Stimulated activated CD4-positive, alpha-beta T cell treated with anti-CD3 and anti-CD28 coated beads, TNF-alpha, amount 100 ng/mL, for 1 hour (primary cell): ENCODE data around the gene PLEKHB2.
"Not testable (repeated sequence)": the region's sequence is repeated elsewhere in the genome, so short reads cannot be mapped to it uniquely, and the experiment has no call there.

Experiments
- DNase-seq, 3 donors: peaks; one replicate each; pipeline ENCODE4 v3.0.0-alpha.2; 2020; ENCODE audit warnings: low read depth in 3 of 3, low spot score in 1 of 3

The PLEKHB2 gene

DNA sequence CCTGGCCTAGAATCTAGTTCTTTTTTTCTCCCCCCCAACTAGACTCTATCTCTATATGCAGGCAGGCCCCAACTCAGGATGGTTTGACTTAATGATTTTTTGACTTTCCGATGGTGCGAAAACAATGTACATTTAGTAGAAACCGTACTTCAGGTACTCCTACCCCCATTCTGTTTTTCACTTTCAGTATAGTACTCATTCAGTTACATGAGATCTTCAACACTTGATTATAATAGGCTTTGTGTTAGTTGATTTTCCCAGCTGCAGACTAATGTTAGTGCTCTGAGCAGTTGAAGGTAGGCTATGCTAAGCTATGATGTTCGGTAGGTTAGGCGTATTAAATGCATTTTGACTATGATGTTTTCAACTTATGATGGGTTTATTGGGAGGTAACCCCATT is 37.7 kb downstream of the PLEKHB2 start:
- DNase-seq, result no peak

DNA sequence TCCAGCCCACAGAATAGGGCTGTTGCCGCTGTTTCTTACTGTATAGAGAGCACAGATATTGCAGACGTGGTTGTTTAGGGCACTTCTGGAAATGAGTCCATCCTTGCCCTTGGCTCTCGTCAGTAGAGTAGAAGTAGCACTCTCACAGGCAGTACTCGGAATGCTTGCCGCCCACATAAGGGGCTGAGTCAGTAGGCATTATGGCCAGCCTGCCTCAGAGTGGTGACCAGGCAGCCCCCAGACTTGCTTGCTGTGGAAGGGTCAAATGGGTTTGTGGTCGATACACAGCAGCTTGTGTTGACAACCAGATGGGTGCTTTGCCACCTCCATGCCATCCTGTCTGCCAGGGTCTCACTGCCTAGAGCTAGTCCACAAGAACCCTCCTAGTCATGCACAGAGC is 38.7 kb downstream of the PLEKHB2 start:
- DNase-seq, result no peak

DNA sequence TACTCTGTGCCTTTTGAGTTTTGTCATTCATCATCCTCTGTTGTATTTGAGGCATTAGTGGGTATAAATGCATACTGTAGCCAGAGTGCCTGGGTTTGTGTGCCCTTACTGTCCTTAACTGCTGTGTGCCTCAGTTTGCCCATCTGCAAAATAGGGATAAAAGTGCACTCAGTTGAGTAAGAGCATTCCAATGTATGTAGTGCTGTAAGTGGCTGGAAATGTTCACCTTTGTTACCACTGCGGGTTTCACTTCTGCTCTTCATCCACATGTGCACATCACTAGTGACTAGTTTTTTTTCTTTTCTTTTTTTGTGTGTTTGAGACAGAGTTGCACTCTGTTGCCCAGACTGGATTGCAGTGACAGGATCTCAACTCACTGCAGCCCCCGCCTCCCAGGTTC is 39.9 kb downstream of the PLEKHB2 start:
- DNase-seq, result no peak

DNA sequence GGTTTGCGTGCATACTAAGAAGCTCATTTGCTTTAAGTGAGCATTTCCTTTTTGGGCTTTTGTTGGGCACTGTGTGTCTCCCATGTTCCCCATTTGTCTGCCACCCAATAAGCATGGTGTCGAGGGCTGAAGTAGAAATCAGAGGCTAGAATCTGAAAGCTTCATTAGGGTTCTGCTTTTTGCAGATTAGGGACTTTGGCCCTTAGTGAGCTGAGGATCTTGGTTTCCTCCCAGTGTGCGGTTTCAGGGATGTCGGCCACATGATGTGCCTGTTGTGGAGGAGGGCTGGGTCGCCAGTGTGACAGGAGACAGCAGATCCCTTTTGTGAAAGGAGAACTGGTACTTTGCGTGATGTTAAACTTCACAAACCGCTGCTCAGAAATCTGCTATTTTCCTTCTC is 41.1 kb downstream of the PLEKHB2 start:
- DNase-seq, result no peak

DNA sequence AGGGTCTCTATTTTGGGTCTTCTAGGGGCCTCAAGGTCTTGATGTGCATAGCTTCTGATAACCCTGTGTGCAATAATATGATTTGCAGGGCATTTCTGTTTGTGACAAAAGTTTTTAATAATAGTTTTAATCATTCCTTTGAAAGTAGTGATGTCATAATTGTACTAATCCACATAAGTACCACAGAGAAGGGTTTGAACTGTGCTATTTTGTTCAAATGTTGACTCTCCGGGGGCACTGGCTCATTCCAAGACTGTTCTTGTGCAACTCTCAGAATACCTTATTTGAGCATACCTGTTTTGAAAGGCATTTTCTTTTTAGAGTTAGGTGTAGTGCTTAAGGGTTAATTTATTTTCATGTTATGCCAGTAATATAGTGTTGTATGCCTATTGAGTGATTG is 41.6 kb downstream of the PLEKHB2 start:
- no peak for DNase-seq

DNA sequence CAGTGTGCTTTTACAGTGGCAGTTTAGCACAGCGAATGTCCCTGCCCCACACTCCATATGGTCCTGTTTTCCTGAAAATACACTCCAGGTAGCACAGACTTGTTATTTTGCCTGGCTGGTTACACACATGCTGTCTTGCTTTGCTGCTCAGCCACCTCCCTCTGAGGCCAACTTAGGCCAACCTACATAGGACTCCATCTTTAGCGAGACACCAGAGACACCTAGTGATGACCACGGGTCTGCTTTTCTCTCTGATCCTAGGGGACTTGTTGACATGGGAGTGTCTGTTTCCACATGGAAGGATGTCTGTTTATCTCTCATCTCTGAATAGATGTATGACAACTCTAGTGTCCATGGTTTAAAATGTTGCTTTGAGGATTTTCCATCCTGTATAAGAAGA is 43.3 kb downstream of the PLEKHB2 start:
- DNase-seq, result no peak

DNA sequence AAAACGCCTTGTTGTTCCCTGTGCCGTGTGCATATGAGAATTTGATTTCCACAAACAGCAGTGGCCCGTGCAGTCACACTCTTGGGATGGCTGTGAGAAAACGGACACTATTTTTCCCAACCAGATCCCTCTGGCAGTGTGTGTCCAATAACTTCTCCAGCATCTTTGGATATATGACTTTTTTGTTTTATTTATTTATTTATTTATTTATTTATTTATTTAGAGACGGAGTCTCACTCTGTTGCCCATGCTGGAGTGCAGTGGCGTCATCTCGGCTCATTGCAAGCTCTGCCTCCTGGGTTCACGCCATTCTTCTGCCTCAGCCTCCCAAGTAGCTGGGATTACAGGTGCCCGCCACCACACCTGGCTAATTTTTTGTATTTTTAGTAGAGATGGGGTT is 45.0 kb downstream of the PLEKHB2 start:
- not testable (repeated sequence) for DNase-seq

DNA sequence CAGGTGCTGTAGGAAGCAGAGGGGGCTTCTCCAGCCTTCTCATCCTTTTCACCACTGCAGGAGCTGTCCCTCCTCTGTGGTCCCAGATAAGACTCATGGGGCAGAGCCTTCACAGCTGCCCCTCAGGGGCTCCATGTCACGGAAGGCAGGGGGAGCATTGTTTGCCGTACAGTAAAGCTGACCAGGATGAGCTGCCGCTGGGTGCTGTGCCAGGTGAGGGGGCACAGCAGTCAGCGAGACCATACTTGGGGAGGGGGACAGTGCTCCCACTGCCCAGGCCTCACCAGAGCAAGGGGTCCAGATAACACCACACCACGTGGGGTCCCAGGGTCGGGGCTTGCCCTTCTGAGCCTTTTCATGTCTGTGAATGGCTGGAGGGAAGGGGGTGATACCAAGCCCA is 46.3 kb downstream of the PLEKHB2 start:
- no peak for DNase-seq

DNA sequence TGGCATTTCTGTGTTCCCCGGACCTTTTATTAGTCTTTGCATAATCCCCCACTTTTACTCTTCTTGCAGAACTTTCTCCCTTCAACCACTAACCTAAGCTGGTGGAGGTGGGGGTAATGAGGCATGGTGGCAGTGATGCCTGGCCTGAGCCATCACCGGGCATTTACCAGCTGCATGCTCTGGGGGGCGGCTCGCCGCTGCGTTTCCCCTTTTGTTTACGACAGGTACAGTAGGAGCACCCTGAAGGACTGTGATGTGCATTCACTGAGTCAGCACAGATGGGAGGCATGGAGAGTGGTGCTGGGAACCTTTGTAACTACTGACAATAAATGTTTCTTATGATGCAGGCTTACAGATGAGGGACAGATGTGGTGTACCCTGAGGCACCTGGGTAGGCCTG is 46.9 kb downstream of the PLEKHB2 start:
- DNase-seq, result no peak

DNA sequence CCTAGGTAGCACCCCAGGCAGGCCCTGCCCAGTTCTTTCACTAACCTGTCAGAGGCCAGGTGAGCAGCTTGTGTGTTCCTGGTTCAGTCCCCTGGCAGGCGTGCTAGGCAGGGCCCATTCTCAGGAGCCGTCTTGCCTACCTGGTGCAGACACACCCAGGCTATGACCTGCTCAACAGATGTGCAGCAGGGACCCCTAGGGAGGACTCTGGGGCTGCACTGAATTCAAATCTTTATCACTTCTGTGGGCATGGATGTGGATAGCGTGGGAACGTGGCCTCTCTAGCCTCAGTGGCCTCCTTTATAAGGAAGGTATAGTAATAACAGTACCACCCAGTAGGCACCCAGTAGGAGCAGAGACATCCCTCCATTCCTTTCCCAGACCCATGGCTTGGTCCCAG is 48.4 kb downstream of the PLEKHB2 start:
- DNase-seq, result no peak

DNA sequence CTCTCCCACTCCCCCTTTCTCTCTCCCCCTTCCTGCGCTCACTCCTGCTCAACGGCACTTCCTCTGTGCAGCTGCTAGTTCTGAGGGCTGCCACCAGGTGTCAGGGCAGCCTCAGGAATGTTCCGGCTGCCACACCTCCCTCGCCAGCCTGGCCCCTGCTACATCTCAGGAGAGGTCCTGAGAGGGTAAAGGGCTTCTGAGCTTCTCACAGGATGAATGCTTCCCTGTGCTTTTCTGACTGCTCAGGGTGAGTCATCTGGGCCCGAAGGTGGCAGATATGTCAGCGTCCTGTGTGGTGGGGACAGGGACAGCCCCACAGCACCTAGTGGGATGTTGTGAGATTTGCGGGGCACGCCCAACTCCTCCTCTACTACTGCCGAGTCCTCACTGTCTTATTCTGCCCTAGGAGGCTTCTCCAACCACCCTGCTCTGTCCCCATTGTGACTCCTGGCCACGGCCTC is 49.0 kb downstream of the PLEKHB2 start:
- DNase-seq, result peak; percentile 8 to 56 (median 41)

DNA sequence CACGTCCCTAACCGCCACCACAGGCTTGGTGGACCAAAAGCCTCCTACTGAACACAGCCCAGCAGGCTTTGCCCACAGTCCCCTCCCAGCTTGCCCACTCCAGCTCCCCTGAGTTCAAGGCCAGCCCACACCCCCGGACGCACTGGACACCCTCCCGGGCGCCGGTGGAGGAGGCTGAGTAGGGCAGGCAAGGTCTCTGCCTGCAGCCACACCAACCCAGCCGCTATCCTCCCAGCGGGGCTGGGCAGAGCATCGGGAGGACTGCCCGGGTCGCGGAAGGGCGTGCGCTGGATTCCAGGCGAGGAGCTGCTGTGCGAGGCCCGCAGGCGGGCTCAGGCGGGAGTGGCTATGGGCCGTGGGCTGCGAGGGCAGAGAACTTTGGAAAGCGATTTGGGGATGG is 49.5 kb downstream of the PLEKHB2 start:
- DNase-seq, result no peak

DNA sequence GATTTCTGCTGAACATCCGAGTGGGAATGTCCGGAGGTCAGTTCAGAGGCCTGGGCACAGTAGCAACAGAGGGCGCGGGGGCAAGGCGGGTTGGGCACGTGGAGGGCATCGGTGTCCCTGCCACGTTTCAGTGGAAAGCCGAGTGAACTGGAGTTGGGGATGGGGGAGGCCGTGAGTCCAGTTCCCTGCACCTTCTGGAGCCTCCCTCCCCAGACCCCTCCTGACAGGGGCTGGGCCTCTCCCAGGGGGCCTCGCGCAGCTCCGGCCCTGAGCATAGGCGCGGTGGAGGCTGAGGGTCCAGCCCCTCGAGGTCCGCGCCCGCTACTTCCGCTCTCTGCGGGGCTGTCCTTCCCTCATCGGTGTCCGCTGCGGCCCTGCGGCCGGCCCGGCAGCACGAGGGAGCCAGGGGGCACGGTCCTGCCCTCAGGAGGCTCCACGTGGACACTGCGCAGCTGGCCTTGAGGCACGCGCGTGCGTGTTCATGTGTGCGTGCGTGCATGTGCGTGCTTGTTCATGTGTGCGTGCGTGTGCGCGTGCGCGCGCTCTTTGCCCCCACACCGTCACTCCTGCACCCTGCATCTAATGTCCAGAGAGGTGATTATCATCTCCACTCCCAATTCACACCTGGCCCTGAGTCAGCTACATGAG is 50.2 kb downstream of the PLEKHB2 start:
- DNase-seq, result no peak

DNA sequence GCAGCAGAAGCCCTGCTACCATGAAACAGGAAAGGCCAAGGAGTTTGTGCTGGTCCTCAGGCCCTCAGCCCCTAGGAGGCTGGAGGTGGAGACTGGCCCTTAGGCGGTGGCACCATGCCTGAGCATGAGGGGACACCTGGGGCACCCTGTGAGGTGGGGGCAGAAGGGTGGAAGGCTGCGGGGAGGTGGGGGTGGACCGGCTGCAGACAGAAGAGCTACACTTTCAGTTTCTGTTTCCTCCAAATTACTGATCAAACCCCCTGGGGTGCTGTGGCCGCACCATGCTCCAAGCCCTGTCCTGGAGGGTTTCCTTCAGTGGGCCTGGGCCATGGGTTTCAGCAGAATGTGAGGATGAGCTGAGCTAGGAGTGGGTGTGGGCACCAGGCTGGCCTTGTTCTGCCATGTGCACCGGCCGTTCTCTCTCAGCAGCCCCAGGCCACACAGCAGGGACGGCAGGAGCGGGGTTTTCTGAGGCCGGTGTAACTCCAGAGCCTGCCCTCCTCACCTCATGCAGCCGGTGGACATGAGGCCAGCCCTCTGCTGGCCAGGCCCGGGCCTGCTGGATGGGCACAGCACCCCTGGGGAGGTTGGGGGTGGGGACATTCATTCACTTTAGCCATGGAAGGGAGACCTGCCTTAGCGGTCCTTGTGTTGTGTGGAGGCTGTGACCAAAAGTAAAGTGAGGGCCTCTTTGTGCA is 51.5 kb downstream of the PLEKHB2 start:
- no peak for DNase-seq

DNA sequence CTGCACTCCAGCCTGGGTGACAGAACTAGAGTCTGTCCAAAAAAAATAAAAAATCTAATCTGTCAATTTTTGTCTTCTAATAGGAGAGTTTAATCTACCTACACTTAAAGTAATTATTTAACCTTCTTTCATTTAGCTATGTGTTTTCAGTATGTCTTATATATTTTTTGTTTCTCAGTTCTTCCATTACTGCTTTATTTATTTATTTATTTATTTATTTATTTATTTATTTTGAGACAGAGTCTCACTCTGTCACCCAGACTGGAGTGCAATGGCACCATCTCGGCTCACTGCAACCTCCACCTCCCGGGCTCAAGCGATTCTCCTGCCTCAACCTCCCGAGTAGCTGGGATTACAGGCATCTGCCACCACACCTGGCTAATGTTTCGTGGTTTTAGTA is 60.4 kb downstream of the PLEKHB2 start:
- not testable (repeated sequence) for DNase-seq

DNA sequence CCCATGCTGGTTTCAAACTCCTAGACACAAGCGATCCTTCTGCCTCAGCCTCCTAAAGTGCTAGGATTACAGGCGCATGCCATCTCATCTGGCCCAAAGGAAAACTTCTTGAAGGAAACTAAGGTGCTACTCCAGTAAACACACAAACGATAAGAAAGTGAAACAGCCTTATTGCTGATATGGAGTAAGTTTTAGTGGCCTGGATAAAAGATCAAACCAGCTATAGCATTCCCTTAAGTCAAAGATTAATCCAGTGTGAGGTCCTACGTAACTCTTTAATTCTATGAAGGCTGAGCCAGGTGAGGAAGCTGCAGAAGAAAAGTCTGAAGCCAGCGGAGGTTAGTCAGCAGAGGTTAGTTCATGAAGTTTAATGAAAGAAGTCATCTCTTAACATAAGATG is 63.4 kb downstream of the PLEKHB2 start:
- no peak for DNase-seq

DNA sequence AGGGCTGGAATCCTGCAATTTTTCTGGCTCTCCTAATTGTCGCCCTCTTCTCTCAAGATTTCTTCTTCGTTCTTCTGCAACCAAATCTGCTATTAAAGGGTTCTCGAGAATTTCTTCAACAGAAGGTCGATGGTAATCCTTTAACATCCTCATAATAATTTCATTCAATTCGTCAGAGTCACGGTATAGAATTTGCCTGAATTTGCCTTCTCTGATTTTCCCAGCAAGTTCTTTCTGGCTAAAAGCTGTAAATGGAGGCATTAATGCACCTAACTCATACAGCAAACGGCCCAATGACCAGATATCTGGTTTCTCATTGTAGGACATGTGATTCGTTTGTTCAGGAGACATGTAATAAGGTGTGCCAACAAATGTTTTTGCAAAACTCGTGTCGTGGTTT is 72.9 kb downstream of the PLEKHB2 start:
- not testable (repeated sequence) for DNase-seq

DNA sequence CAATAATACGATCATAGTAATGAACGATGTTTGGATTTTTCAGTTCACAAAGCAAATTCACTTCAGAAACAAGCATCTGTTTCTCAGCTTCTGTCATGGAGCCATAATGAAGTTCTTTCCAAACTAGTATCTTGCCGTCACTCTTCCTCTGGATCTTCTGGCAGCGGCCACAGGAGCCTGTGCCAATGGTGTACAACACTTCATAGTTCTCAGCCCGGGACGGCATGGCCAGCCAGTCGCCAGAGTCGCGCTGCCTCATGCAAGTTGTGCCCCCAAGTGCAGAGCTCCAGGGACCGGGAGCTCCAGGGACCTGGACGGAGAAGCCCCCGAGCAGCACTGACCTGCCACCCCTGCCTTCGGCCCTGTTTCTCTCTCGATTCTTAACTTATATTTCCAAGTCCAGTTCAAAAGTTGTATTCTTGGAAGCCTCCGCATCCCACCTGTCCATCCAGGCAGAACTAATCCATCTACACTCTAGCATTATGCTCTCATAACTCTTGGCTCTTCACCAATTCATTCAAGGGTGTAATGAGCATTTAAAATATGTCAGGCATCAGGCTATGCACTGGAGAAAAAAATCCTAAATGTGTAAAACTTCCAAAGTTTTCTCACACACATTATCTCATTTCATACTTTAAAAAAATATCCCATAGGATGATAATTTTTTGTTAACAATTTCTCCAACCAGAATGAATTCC is 73.7 kb downstream of the PLEKHB2 start:
- DNase-seq, result not testable (repeated sequence)

DNA sequence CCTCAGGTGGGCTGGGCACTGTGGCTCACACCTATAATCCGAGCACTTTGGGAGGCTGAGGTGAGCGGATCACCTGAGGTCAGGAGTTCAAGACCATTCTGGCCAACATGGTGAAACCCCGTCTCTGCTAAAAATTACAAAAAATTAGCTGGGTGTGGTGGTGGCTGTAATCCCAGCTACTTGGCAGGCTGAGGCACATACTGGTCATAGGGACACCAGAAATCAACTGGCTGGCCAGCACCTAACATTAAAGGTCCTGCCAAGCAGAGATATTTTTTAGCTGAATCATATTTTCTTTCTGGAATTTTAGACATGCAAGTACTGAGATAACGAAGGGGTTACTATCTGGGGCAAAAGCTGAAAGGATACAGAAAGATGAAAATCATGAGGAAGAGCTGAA is 76.3 kb downstream of the PLEKHB2 start:
- not testable (repeated sequence) for DNase-seq

DNA sequence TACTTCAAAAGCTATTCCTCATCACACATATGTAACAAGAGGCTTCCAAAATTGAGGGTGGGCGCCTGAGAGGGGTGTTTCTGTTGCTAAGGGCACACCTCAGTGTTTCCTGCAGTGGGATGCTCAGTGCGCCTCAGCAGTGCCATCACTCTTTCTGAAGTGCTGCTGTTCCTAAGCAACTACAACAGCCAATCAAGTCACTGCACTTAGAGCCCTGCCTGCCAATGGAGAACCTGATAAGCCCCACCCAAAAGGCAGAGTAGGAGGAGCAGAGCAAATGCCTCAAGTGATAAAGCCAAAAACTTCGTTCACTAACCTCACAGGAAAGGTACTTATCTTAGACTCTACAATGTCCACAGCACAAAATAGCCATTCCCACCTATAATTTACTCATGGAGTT is 88.3 kb downstream of the PLEKHB2 start:
- DNase-seq, result not testable (repeated sequence)

DNA sequence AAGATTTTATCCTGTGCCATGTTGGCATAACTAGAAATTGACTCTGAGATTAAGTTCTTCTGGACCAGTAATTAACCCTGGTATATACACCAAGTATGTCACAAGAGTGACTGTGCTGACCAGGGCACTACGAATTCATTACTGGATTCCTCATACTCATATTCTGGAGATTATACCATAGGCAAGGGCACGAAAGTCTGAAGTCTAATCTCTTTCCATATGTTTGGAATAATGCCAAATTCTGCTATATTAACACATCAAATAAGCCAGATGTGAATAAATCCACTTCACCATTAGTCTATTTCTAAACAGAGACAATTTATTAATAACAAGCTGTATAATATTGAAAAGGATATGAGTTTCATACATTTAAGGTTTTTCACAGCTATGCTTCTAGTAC is 91.0 kb downstream of the PLEKHB2 start:
- not testable (repeated sequence) for DNase-seq
